Right renal pelvis (tissue), 4 donors: Measurements from ENCODE around the gene PLXND1. TPM values are rescaled to one million over a fixed set of nuclear protein-coding genes. Genes with fewer than 3 reads are reported as not detected.
"Not testable (repeated sequence)": the region's sequence is repeated elsewhere in the genome, so short reads cannot be mapped to it uniquely, and the experiment has no call there.

ENCODE experiments used
- DNase-seq, 4 donors: peaks; one replicate each; pipeline ENCODE4 v3.0.0-alpha.2; 2013; ENCODE audit warnings: low read depth in 4 of 4, low spot score in 3 of 4, missing footprints in 1 of 4
- polyA plus RNA-seq, 4 donors: library from polyadenylated mRNA; unstranded; fragments of 120-200 nt; gene quantifications; one replicate each; pipeline ENCODE4 v1.2.1, GENCODE V29; 2013; ENCODE audit not compliant: insufficient read length in 4 of 4

The PLXND1 gene
- polyA plus RNA-seq, 4 donors = 119 to 164 (median 138) TPM

GRCh38 chr3:129515108-129515820 is 91.2 kb downstream of the PLXND1 start:
- not testable (repeated sequence) for DNase-seq

- DNase-seq = no peak
Observed at GRCh38 chr3:129514563-129514962, 91.9 kb downstream of the PLXND1 start.

- DNase-seq = no peak
Observed at GRCh38 chr3:129514110-129514509, 92.4 kb downstream of the PLXND1 start.

- no peak for DNase-seq
Observed at GRCh38 chr3:129513705-129514104, 92.8 kb downstream of the PLXND1 start.

DNA sequence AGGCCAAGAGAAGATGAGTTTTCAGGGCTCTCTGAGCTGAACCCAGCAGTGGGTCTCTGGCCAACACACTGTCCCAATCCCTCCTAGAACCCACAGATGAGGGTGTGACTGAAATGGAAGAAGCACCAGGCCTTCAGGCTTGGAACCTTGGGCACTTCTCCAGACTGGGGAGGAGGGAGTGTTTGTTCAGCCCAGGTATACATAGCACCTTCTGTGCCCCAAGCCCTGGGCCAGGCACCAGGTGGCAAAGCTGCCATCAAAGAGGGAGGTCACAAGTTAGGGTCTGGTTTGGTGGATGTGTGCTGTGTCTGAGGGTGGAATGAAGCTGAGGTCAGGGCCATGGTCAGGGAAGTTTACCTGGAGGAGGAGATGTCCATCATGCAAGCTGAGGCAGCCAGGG is 93.9 kb downstream of the PLXND1 start:
- DNase-seq = no peak

GRCh38 chr3:129507181-129507831 is 99.2 kb downstream of the PLXND1 start:
- no peak for DNase-seq

- no peak for DNase-seq
Observed at GRCh38 chr3:129506231-129506742, 100.2 kb downstream of the PLXND1 start.

DNA sequence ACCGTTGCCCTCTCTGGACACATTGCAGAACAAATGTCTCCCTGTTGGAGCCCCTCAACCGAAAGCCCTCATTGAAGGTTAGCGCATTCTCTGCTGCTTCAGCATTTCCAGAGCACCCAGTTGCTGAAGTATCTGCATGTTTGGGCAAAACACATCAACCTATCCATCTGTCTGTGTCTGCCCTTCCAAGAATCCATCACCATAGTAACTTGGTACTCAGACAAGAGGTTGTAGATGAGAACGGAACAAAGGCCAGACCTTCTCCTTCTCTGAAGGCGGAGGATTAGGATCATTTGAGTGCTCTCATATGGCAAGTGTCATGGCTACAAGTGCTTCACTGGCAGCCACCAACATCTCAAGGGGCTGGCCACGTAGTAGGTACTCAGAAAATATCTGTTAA is 101.1 kb downstream of the PLXND1 start:
- DNase-seq = no peak

Other genes starting within 250 kb of the PLXND1 start
- gene EFCAB12, start 178.0 kb downstream of the PLXND1 start, polyA plus RNA-seq = 1 to 10 TPM; 3.4 to 3.7 (median 3.4) TPM
- gene MBD4, start 166.7 kb downstream of the PLXND1 start, polyA plus RNA-seq = 10 to 100 TPM; 42.4 to 56.1 (median 51.2) TPM
- 10 to 100 TPM; 42.1 to 56.8 (median 50.6) TPM for gene IFT122, start 166.5 kb downstream of the PLXND1 start, polyA plus RNA-seq
- gene RHO, start 78.0 kb downstream of the PLXND1 start, polyA plus RNA-seq = under 1 TPM; 0.06 to 0.11 (median 0.07) TPM
- gene H1-8, start 63.5 kb downstream of the PLXND1 start, polyA plus RNA-seq = not detected